Measurements from ENCODE around the gene NSD2. TPM values are rescaled to one million over a fixed set of nuclear protein-coding genes. Genes with fewer than 3 reads are reported as not detected.
A peak's percentile ranks its signal among the peaks of the same experiment; 100 is the strongest.

The NSD2 gene
- total RNA-seq, 1 experiment from 2014 or later = 136 TPM

GRCh38 chr4:1974840-1975239 lies 103.6 kb downstream of the NSD2 start:
- DNase-seq = no peak
- Histone ChIP-seq H3K4me2 (ENCODE audit: insufficient read depth, insufficient read length, low read length) (no peak overlapping the region), H3K14ac (ENCODE audit: insufficient read depth, low read length) (no peak overlapping the region), H4K8ac (replicated peaks; ENCODE audit: insufficient read length, low read depth, low read length) (no peak overlapping the region), H2BK15ac (ENCODE audit: low read depth, low read length) (no peak overlapping the region), H3K27ac (ENCODE audit: insufficient read length, low read depth, low read length) (no peak overlapping the region), H4K91ac (ENCODE audit: insufficient read length, low read depth, low read length) (no peak overlapping the region), H3K79me1 (ENCODE audit: insufficient read depth, low read depth, low read length, poor library complexity, severe bottlenecking) (no peaks in the 10 kb centered on the region), H2BK12ac (ENCODE audit: insufficient read length, low read depth, low read length) (no peak overlapping the region), H3K79me2 (ENCODE audit: insufficient read depth, low read length) (no peaks in the 10 kb centered on the region), H2BK5ac (ENCODE audit: insufficient read length, low read length) (no peak overlapping the region), H3K23ac (ENCODE audit: insufficient read length, low read depth, low read length) (no peak overlapping the region), H2AK5ac (ENCODE audit: insufficient read length, low read length) (no peak overlapping the region), H3K23me2 (ENCODE audit: insufficient read length, low read depth, low read length, poor library complexity, severe bottlenecking) (no peaks in the 10 kb centered on the region), H3K56ac (ENCODE audit: insufficient read length, low read depth, low read length) (no peak overlapping the region), H4K20me1 (ENCODE audit: control insufficient read depth, insufficient read depth, insufficient read length) (no peaks in the 10 kb centered on the region), H3K27me3 (ENCODE audit: insufficient read depth, low read length) (no peaks in the 10 kb centered on the region), H3K18ac (ENCODE audit: insufficient read length, low read depth, low read length) (no peak overlapping the region), H3K4me1 (ENCODE audit: insufficient read depth, low read length) (no peaks in the 10 kb centered on the region), H3K9ac (ENCODE audit: extremely low read depth, insufficient read length, low read length) (no peak overlapping the region), H3K4ac (ENCODE audit: low read depth, low read length) (no peak overlapping the region), H2BK20ac (ENCODE audit: low read depth, low read length, poor library complexity, severe bottlenecking) (no peak overlapping the region), H3T11ph (ENCODE audit: low read length) (no peak overlapping the region), H4K5ac (ENCODE audit: insufficient read length, low read depth, low read length) (no peak overlapping the region), H2AFZ (ENCODE audit: low read length) (no peak overlapping the region), H3K9me3 (ENCODE audit: control insufficient read depth, low read depth, low read length) (no peaks in the 10 kb centered on the region), H2BK120ac (ENCODE audit: low read depth, low read length, poor library complexity, severe bottlenecking) (no peak overlapping the region)
- Mint-ChIP-seq H3K36me3 (ENCODE audit: insufficient read depth in 1 of 3, low read depth in 3 of 3) (peaks cover 34 to 86% (median 80%) of the 10 kb centered on the region in 3 experiments; a peak in 6 of 7 replicates), H3K27me3 (ENCODE audit: low read depth) (no peaks in the 10 kb centered on the region), H3K4me1 (no peaks in the 10 kb centered on the region), H3K27ac (peak overlapping the region in 1 of 3 experiments; percentile 44; a peak in 2 of 7 replicates), H3K9me3 (no peaks in the 10 kb centered on the region), H3K4me3 (no peak overlapping the region)
- no CpG with 5 or more reads among the region's 8 CpGs for WGBS (ENCODE audit: extremely low coverage, insufficient read length, low lambda C conversion rate)
- TF ChIP-seq CTCF (conservative IDR thresholded peaks at IDR 0.05) = no peak

All from H9 (cell line).